GM19463 (cell line): ENCODE results near the gene MORC3.
A peak's percentile ranks its signal among the peaks of the same experiment; 100 is the strongest.
"Not testable (repeated sequence)": the region's sequence is repeated elsewhere in the genome, so short reads cannot be mapped to it uniquely, and the experiment has no call there.

Experiments used
- ATAC-seq: cut with Tn5 transposase; IDR thresholded peaks from one replicate; pipeline ENCODE4 v1.9.1; 2021; ENCODE audit warnings: mild to moderate bottlenecking, moderate library complexity; ENCODE audit not compliant: unreplicated experiment

Gene MORC3

DNA sequence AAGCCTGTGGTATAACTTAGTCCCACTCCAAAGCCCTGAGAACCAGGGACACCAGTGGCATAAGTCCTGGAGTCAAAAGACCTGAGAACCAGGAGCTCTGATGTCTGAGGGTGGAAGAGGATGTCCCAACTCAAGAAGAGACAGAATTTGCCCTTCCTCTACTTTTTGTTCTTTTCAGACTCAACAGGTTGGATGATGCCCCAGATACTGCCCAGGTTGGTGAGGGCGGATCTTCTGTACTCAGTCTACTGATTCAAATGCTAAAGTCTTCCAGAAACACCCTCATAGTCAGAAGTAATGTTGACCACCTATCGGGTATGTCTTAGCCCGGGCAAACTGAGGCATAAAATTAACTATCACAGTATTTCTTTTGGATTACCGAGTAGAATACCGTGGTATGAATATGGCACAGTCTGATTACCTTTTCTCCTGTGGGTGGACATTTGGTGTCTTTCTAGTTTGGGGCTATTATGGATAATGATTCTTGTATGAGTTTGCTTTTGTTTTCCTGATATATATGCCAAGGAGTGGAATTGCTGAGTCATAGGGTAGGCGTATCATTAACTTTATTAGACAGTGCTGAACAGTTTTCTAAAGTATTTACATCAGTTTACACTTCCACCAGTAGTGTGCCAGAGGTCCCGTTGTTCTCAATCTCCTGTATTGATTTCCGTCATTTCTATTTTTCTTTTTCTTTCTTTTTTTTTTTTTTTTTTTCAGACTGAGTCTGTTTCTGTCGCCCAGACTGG is 62.0 kb downstream of the MORC3 start:
- no peak for ATAC-seq

DNA sequence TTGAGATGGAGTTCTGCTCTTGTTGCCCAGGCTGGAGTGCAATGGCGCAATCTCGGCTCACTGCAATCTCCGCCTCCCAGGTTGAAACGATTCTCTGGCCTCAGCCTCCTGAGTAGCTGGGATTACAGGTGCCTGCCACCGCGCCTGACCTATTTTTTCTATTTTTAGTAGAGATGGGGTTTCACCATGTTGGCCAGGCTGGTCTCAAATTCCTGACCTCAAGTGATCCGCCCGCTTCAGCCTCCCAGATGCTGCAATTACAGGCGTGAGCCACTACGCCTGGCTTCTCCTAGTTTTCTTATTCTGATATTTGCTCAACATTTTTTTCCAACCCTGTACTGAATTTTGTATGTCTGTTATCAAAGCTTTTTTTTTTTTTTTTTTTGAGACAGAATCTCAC is 62.7 kb downstream of the MORC3 start:
- ATAC-seq, result not testable (repeated sequence)

DNA sequence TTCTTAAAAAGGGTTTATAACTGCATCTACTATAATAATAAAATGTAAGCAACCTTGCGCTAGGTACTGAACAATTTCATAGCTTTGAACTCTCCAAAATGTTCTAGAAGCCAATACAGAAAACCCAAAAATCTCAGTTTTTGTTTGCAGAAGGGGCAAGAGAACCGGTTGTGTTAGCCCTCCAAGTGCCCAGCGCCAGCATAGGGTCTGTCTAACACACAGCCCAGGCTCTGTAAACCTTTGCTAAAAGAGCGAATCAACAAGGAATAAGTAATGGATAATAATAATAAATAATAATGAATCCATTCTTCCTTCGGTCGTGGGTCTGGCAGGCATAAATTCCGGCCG is 64.9 kb downstream of the MORC3 start:
- no peak for ATAC-seq

DNA sequence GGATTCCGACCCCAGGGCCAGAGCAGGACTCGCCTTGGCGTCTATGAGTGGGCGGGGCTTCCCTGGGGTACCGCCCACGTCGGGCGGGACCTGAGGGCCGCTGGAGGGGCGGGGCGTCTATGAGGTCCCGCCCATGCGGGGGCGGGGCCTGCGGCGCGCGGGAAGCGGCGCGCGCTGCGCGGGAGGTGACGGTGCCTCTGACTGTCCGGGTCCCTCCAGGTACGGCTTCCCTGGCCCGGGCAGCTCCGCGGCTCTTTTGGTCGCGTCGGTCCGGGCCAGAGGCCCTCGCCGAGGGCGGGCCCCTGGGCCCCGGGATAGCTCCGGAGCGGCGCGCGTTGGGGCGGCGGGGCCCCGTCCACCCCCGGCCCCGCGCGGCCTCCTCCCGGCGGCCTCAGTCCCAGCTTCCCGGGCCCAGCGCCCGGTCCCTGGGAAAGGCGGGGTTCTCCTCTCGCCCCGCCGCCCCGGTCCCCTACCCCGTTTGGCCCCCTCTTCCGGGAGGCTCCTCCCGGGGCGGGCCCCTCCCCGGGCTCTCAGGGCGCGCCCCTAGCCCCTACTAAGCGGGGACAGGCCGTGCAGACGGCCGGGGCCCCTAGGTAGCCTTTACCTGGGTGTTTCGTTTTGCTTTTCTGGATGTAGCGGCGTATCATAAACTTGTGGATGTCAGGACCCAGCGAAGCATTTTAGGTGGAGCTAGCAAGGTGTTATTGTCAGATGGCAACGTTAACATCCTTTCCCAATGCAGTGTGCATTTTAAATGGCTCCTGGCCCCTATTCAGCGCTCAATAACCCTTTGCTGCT is 65.4 kb downstream of the MORC3 start, which contains the start of gene CHAF1B:
TSS of gene CHAF1B (plus strand) at position 160 of the 798 bp plus-strand sequence. CDS start 745 bp downstream, outside the sequence.
- ATAC-seq, result peak; percentile 94

DNA sequence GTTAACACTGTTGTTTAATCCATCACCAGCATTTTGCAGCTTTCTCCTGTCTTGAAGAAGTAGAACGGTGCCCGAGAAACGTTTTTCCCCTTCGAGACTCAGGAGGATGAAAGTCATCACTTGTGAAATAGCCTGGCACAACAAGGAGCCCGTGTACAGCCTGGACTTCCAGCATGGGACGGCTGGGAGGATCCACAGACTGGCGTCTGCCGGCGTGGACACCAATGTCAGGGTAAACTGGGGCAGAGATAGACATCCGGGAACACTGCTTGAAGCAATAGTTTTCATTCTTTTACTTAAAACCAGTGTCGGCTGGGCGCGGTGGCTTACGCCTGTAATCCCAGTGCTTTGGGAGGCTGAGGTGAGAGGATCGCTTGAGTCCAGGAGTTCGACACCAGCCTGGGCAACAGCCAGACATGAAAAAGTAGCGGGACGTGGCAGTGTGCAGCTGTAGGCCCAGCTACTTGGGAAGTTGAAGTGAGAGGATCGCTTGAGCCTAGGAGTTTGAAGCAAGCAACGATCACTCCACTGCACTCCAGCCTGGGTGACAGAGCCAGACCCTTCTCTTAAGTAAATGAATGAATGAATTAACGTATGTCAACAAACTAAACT is 66.1 kb downstream of the MORC3 start:
- no peak for ATAC-seq

DNA sequence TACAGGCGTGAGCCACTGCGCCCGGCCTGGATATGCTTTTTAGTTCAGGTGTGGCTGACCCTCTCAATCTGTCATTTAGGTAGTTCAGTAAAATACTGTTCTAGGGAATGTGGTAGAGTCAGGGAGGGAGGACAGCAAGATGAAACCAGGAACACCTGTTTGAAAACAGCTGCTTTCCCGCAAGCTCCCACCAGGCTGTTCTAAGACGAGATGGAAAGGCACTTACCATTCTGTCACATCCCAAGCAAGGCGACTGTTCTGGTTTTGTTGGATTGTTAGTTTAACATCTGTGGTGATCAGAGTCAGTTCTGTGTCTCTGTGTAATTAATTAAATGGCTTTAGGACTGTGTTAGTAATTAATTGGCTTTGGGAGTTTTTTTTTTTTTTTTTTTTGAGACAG is 68.1 kb downstream of the MORC3 start:
- ATAC-seq, result no peak

DNA sequence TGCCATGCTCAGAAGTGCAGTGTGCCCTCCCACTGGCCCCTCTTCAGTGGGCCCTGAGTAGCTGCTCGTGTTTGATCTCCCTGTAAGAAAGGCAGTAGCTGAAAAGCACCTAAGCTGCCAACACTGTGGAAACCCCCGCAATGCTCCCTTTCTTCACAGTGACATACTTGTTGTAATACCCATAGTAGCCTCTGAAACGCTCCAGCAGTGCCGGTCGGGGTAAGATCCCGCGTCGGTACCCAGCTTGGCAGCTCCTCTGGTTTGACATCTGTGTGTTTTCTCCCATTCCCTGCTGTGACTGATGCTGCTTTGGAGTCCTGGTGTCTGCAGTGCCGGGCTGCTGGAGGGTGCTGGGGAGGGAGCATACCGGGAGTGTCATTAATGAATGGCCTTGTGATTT is 68.8 kb downstream of the MORC3 start:
- ATAC-seq, result no peak

DNA sequence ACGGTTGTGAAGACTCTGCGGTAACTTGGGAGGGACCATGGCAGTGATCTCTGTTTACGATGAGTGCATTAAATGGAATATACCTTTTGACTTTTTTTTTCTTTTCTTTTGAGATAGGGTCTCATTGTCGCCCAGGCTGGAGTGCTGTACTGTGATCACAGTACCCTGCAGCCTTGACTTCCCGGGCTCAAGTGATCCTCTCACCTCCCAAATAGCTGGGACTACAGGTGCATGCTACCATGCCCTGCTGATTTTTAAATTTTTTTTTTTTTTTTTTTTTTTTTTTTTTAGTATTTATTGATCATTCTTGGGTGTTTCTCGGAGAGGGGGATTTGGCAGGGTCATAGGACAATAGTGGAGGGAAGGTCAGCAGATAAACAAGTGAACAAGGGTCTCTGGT is 71.7 kb downstream of the MORC3 start:
- ATAC-seq, result not testable (repeated sequence)

DNA sequence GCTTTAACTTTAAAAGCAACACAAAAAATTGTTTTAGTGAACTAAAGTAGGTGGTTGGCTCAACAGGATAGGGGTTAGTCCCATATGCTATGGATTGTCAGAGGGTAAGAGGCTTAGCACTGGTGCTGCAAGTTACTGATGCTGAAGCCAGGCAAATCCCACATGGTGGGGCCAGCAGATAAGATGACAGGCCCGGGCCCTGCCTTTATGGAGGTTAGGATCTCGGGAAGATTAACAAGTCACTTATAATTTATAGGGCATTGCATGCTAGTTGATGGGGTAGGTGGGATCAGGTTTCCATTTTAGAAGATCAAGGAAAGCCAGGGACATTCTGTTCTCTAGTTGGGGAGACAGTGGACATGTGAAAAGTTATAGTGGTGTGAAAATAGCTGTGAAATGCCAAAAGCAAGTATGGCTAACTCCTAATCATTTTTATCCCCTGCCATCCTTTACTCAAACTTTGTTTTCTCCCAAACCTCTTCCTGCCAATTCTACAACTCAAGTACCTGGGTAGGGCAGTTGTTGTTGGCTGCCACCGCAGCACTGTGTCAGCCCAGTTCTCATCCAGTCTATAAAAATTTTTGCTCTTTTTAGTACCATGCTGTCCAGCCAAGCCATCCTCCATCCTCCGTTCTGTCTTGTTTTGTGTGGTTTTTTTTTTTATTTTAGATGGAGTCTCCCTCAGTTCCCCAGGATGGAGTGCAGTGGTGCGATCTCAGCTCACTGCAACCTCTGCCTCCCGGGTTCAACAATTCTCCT is 75.5 kb downstream of the MORC3 start:
- no peak for ATAC-seq

DNA sequence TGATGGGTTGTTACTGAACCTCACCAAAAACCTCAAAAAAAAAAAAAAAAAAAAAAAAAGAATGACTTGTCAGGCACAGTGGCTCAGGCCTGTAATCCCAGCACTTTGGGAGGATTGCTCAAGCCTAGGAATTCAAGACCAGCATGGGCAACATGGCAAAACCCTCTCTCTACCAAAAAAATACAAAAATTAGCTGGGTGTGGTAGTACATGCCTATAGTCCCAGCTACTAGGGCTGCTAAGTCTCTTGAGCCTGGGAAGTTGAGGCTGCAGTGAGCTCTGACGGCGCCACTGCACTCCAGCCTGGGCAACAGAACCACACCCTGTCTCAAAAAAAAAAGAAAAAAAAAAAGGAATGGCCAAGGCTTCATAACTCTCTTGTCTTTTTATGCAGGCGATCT is 76.3 kb downstream of the MORC3 start:
- ATAC-seq, result no peak

DNA sequence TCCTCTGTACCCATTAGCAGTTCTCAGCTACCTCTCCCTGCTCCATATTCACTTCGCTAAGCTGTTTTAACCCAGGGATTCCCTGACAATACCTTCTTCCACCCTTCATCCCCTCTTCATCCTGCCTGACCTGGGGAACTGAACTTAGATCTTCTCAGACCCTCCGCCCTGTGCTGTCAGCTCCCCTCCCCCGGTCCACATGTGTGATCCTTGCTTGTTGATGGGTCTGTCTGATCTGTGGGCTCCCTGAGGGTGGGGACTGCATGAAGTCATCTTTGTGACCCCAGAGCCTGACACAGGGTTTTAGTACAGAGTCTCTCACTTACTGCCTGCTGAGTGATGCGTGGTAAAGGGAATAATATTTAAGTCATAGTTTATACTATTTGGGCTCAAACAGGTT is 77.0 kb downstream of the MORC3 start:
- ATAC-seq, result no peak

DNA sequence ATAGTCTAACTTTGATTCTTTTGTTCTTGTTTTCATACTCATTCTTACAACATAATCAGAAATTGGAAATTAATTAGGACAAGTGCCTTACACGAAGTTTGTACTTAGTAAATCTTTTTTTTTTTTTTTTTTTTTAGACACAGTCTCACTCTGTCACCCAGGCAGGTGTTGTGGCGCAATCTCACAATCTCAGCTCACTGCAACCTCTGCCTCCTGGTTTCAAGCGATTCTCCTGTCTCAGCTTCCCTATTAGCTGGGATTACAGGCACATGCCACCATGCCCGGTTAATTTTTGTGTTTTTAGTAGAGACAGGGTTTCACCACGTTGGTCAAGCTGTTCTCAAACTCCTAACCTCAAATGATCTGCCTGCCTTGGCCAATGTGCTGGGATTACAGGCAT is 77.6 kb downstream of the MORC3 start:
- ATAC-seq, result no peak

DNA sequence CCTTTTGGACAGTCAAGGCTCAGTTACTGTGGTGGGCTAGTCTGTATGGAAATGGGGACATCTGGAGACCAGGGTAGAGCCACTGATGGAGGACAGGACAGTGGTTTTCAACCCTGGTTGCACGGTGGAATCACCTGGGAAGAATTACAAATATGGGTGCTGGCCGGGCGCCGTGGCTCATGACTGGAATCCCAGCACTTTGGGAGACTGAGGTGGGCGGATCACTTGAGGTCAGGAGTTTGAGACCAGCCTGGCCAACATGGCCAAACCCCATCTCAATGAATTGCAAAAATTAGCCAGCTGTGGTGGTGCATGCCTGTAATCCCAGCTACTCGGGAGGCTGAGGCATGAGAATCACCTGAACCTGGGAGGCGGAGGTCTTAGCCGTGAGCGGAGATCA is 79.7 kb downstream of the MORC3 start:
- not testable (repeated sequence) for ATAC-seq

DNA sequence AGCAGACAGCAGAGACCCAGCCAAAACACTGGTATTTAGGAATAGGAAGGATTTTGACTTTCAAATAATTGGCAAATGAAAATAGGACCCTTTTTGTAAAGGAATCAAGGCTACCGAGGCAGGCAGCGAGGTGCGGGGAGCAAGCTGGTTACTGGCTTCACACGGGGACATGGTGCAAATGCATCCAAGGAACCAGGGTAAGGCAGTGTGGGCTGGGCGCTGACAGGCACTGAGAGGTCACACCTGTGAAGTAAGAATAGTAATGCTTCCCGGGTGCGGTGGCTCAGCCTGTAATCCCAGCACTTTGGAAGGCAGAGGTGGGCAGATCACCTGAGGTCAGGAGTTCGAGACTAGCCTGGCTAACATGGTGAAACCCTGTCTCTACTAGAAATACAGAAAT is 80.7 kb downstream of the MORC3 start:
- ATAC-seq, result no peak

DNA sequence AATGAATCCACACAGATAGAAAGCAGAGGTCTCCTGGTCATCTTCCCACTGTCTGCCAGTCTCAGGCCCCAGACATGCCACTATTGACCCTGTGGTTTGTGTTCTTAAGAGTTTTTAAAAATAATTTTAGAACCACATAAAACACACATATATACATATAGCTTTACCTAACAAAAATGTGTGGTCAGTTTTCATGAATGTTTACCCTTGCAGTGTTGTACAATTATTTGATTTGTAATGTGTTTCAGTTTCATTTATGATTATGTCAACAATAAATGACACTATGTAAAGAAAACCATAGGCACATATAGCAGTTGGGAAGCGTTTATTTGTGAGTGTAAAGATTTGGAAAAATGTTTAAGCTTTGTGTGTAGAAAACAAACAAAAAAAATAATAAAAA is 82.3 kb downstream of the MORC3 start:
- ATAC-seq, result no peak

DNA sequence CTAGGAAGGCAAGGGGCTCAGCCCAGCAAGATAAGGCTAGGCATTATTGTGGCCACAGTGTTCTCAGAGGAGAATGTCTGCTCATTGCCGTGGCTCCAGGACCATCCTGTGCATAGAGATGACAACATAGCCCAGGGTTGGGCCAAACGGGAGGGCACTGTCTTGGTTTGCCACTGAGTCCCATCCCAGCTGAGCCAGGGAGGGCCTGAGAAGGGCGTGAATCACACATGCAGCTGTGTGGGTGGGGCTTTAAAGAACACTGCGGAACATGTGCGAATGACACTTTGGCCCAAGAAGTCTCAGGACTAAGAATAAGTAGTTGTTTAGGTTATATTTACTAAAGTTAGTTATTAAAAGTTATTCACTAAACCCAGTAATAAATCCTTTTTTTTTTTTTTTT is 83.7 kb downstream of the MORC3 start:
- ATAC-seq, result no peak

DNA sequence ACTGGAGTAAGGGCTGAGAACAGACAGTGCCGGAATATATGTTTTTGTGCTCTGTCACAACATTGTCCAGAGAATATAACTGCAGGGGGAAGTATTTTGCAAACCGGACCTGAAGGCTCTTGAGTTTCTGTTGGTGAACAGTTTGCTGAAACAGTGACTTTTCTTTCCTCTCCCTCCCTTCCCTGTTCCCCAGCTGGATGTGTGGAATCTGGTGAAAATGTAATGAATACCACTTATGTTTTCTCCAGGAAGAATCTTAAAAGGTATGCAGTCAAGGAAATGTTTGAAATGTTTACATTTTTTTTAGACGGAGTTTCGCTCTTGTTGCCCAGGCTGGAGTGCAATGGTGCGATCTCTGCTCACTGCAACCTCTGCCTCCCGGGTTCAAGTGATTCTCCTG is 88.6 kb downstream of the MORC3 start:
- no peak for ATAC-seq

DNA sequence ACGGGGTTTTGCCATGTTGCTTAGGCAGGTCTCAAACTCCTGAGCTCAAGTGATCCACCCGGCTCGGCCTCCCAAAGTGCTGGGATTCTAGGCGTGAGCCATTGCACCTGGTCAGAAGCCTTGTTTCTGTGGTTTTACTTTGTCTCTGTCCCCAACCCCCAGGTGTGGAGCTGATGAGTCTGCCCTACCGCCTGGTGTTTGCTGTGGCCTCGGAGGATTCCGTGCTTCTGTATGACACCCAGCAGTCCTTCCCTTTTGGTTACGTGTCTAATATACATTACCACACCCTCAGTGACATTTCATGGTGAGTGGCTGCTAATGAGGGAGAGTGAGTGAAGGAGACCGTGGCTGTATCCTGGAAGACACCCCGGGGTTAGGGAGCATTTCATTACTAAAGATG is 91.3 kb downstream of the MORC3 start:
- ATAC-seq, result no peak

DNA sequence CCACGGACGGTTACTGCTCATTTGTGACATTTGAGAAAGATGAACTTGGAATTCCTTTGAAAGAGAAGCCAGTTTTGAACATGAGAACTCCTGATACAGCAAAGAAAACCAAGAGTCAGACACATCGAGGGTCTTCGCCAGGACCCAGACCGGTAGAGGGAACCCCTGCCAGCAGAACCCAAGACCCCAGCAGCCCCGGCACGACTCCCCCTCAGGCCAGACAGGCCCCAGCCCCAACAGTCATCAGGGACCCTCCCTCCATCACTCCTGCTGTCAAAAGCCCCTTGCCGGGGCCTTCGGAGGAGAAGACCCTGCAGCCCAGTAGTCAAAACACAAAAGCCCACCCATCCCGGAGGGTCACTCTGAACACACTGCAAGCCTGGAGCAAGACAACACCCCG is 92.9 kb downstream of the MORC3 start:
- ATAC-seq, result no peak

DNA sequence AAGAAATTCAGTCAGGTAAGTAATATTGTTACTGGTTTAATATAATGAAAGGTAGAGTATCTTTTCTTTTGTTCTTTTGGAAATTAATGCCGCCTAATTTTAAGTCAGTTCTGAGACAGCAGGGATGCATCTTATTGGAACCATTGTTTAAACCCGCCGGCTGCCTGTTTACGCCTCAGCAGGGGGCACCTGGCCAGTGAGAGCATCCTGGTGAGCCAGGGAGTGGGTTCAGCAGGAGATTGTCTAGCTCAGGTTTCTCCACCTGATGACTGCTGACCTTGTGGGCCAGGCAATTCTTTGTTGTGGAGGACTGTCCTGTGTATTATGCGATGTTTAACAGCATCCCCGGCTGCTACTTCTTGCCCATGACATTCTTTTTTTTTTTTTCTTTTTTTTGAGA is 95.4 kb downstream of the MORC3 start:
- no peak for ATAC-seq

DNA sequence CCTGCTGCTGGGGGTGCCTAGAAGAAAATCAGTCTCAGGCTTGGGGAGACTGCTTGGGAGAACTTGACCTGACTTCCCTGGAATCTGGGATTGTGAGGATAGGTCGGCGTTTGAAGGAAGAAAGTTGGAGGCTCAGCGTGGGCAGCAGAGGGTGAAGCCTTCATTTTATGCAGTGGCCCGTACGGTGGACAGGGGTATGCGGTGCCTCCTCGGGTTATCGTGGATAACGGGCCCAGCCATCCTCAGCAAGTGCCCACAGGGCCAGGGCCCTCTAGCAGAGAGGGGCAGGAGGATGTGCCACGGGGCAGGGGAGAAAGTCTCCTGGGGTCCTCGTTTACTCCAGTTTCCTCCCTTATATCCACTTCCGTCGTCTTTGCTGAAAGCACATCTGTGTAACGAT is 99.2 kb downstream of the MORC3 start:
- ATAC-seq, result no peak
